H1 (cell line): ENCODE measurements around the gene SAMMSON. TPM values are rescaled to one million over a fixed set of nuclear protein-coding genes. Genes with fewer than 3 reads are reported as not detected.

Source experiments
- CTCF ChIA-PET: fragments of 300-600 bp; sonication (Branson Sonifier 250); formaldehyde crosslinking; loops from one replicate; lab custom pipeline; 2021; ENCODE audit not compliant: partially characterized antibody; lab: Charles Lee
- POLR2A ChIA-PET: fragments of 300-600 bp; sonication (Branson Sonifier 250); formaldehyde crosslinking; loops from one replicate; lab custom pipeline; 2021; ENCODE audit warnings: inconsistent platforms; ENCODE audit not compliant: partially characterized antibody; lab: Charles Lee
- DNase-seq, 2 experiments: peaks; one replicate each; pipeline versions ENCODE4 v3.0.0 to v3.0.0-alpha.2; 2010 to 2022; ENCODE audit warnings: low spot score in 2 of 2, low read depth in 1 of 2, mixed read lengths in 1 of 2
- FAIRE-seq: peaks from 2 replicates; lab custom pipeline; 2011; peaks lifted over from hg19 to GRCh38; lab: Jason Lieb, UNC
- H2AFZ ChIP-seq: 2 replicates; pipeline ENCODE4 v1.8.1; 2012; ENCODE audit warnings: low read length, inconsistent platforms
- H2AK5ac ChIP-seq: 2 replicates; pipeline ENCODE4 v1.6.1; 2013; ENCODE audit warnings: low read depth, low read length
- H2BK120ac ChIP-seq: replicated peaks from 2 replicates; pipeline ENCODE3; 2013; ENCODE audit warnings: low read depth, low read length, inconsistent platforms
- H2BK12ac ChIP-seq: 2 replicates; pipeline ENCODE4 v1.6.1; 2013; ENCODE audit warnings: low read depth, low read length
- H2BK15ac ChIP-seq: 2 replicates; pipeline ENCODE4 v1.6.1; 2013; ENCODE audit warnings: low read length
- H2BK20ac ChIP-seq: 2 replicates; pipeline ENCODE4 v1.6.1; 2013; ENCODE audit warnings: low read length
- H2BK5ac ChIP-seq: 2 replicates; pipeline ENCODE4 v1.6.1; 2013; ENCODE audit warnings: low read depth, low read length
- H3K14ac ChIP-seq: 2 replicates; pipeline ENCODE4 v1.6.1; 2013; ENCODE audit warnings: inconsistent platforms; ENCODE audit not compliant: insufficient read length
- H3K18ac ChIP-seq: 2 replicates; pipeline ENCODE4 v1.6.1; 2013; ENCODE audit warnings: low read length; ENCODE audit errors: extremely low read depth
- H3K23ac ChIP-seq: 2 replicates; pipeline ENCODE4 v1.6.1; 2013; ENCODE audit warnings: inconsistent platforms; ENCODE audit not compliant: insufficient read length
- H3K23me2 ChIP-seq: 2 replicates; pipeline ENCODE4 v1.6.1; 2013; ENCODE audit warnings: low read depth, low read length
- H3K27ac ChIP-seq: 2 replicates; pipeline ENCODE4 v1.6.1; 2011; ENCODE audit warnings: low read depth, low read length, inconsistent platforms
- H3K27me3 ChIP-seq, 4 experiments: replicated peaks in 1 of 4; 1 replicate in 1 of 4; 2 replicates in 3 of 4; pipeline versions ENCODE4 v1.6.1 to v1.8.1; 2011 to 2013; ENCODE audit warnings: low read length in 3 of 4, mild to moderate bottlenecking in 3 of 4, inconsistent platforms in 2 of 4, mixed read lengths in 2 of 4, moderate library complexity in 1 of 4; ENCODE audit not compliant: control insufficient read depth in 3 of 4, insufficient read depth in 3 of 4; ENCODE audit errors: extremely low read depth in 1 of 4
- H3K36me3 ChIP-seq, 4 experiments: 2 replicates each; pipeline versions ENCODE4 v1.6.1 to v1.8.1; 2011 to 2013; ENCODE audit warnings: mild to moderate bottlenecking in 4 of 4, low read length in 3 of 4, moderate library complexity in 2 of 4, control low read depth in 1 of 4, inconsistent platforms in 1 of 4; ENCODE audit not compliant: insufficient read depth in 4 of 4, control insufficient read depth in 2 of 4
- H3K4ac ChIP-seq: replicated peaks from 2 replicates; pipeline ENCODE3; 2013; ENCODE audit warnings: low read length, low read depth, mixed read lengths, inconsistent platforms; ENCODE audit not compliant: insufficient read length
- H3K4me1 ChIP-seq, 4 experiments: replicated peaks in 1 of 4; 1 replicate in 1 of 4; 2 replicates in 3 of 4; pipeline versions ENCODE4 v1.6.1 to v1.8.1; 2011 to 2013; ENCODE audit warnings: low read length in 3 of 4, inconsistent platforms in 2 of 4, mixed read lengths in 1 of 4; ENCODE audit not compliant: insufficient read depth in 4 of 4, control insufficient read depth in 3 of 4
- H3K4me2 ChIP-seq, 2 experiments: 2 replicates each; pipeline versions ENCODE4 v1.6.1 to v1.8.1; 2011 to 2013; ENCODE audit warnings: low read depth in 2 of 2, low read length in 2 of 2, control low read depth in 1 of 2, inconsistent platforms in 1 of 2, mild to moderate bottlenecking in 1 of 2; ENCODE audit not compliant: insufficient read depth in 1 of 2
- H3K4me3 ChIP-seq, 4 experiments: fragments of 200-600, 300-600 bp in 1 of 4; sonication (generic), shearing (Covaris generic), sonication (Bioruptor Twin) in 1 of 4; 2 replicates each; pipeline versions ENCODE4 v1.5.1 to v1.8.1; 2011 to 2016; ENCODE audit warnings: low read length in 4 of 4, low read depth in 3 of 4, control low read depth in 2 of 4, inconsistent platforms in 2 of 4, mild to moderate bottlenecking in 2 of 4, mixed read lengths in 1 of 4, moderate library complexity in 1 of 4; ENCODE audit not compliant: insufficient read depth in 2 of 4; ENCODE audit errors: extremely low read depth in 1 of 4
- H3K56ac ChIP-seq: replicated peaks from 2 replicates; pipeline ENCODE3; 2013; ENCODE audit warnings: low read depth, mild to moderate bottlenecking, mixed read lengths, low read length, inconsistent platforms; ENCODE audit not compliant: insufficient read length
- H3K79me1 ChIP-seq: 2 replicates; pipeline ENCODE4 v1.6.1; 2013; ENCODE audit warnings: low read depth, low read length, control low read depth
- H3K79me2 ChIP-seq, 2 experiments: 2 replicates each; pipeline versions ENCODE4 v1.6.1 to v1.8.1; 2012 to 2013; ENCODE audit warnings: low read length in 2 of 2, mild to moderate bottlenecking in 2 of 2, inconsistent platforms in 1 of 2; ENCODE audit not compliant: insufficient read depth in 2 of 2, control insufficient read depth in 1 of 2
- H3K9ac ChIP-seq, 4 experiments: replicated peaks in 1 of 4; 1 replicate in 1 of 4; 2 replicates in 3 of 4; pipeline versions ENCODE4 v1.6.1 to v1.8.1; 2011 to 2013; ENCODE audit warnings: low read depth in 3 of 4, low read length in 3 of 4, control low read depth in 2 of 4, mild to moderate bottlenecking in 2 of 4, moderate library complexity in 2 of 4, inconsistent platforms in 1 of 4; ENCODE audit errors: extremely low read depth in 1 of 4
- H3K9me3 ChIP-seq, 2 experiments: 2 replicates each; pipeline versions ENCODE4 v1.6.1 to v1.8.1; 2012 to 2013; ENCODE audit warnings: mild to moderate bottlenecking in 2 of 2, moderate library complexity in 2 of 2, control low read depth in 1 of 2, inconsistent platforms in 1 of 2, low read depth in 1 of 2, low read length in 1 of 2, mixed read lengths in 1 of 2; ENCODE audit not compliant: insufficient read depth in 2 of 2
- H4K20me1 ChIP-seq, 2 experiments: replicated peaks in 1 of 2; 2 replicates each; pipeline versions ENCODE3 to v1.8.1; 2011 to 2013; ENCODE audit warnings: inconsistent platforms in 2 of 2, low read length in 2 of 2, mild to moderate bottlenecking in 1 of 2; ENCODE audit not compliant: insufficient read depth in 2 of 2, control insufficient read depth in 1 of 2
- H4K5ac ChIP-seq: 2 replicates; pipeline ENCODE4 v1.6.1; 2013; ENCODE audit warnings: low read length, low read depth, mixed read lengths, inconsistent platforms; ENCODE audit not compliant: insufficient read length
- H4K8ac ChIP-seq: 2 replicates; pipeline ENCODE4 v1.8.0; 2013; ENCODE audit warnings: mild to moderate bottlenecking, moderate library complexity, low read length, inconsistent platforms; ENCODE audit not compliant: insufficient read depth; ENCODE audit errors: extremely low read depth
- H4K91ac ChIP-seq: replicated peaks from 2 replicates; pipeline ENCODE3; 2013; ENCODE audit warnings: low read length, mixed read lengths, inconsistent platforms; ENCODE audit not compliant: insufficient read length
- FOSL1 ChIP-seq: IDR thresholded peaks from 2 replicates; pipeline ENCODE4 v1.6.1; 2011; ENCODE audit warnings: mild to moderate bottlenecking, low read depth, low read length, moderate library complexity; ENCODE audit not compliant: insufficient read depth
- HDAC6 ChIP-seq: IDR thresholded peaks from one replicate; pipeline ENCODE4 v1.7.1; 2012; ENCODE audit warnings: low read depth, mild to moderate bottlenecking, inconsistent platforms, low read length, moderate library complexity
- NANOG ChIP-seq: IDR thresholded peaks from 2 replicates; pipeline ENCODE4 v1.6.1; 2011; ENCODE audit warnings: low read length, low read depth, mild to moderate bottlenecking, inconsistent platforms; ENCODE audit not compliant: insufficient read depth, poor library complexity, severe bottlenecking
- NRF1 ChIP-seq: IDR thresholded peaks from 2 replicates; pipeline ENCODE4 v1.6.1; 2011; ENCODE audit warnings: mild to moderate bottlenecking, low read depth, low read length, improper control_type of control experiment
- POU5F1 ChIP-seq: IDR thresholded peaks from 2 replicates; pipeline ENCODE4 v1.6.1; 2011; ENCODE audit warnings: low read depth, mild to moderate bottlenecking, low read length, moderate library complexity
- RNF2 ChIP-seq: fragments of 200-900, 300-1000 bp; sonication (generic); IDR thresholded peaks from 2 replicates; pipeline ENCODE4 v1.7.1; 2016; ENCODE audit warnings: borderline replicate concordance, low read depth, mild to moderate bottlenecking, antibody characterized with exemption, low read length; ENCODE audit not compliant: poor library complexity, severe bottlenecking; ENCODE audit errors: missing control alignments
- RXRA ChIP-seq: IDR thresholded peaks from 2 replicates; pipeline ENCODE4 v1.6.1; 2011; ENCODE audit warnings: low read depth, mild to moderate bottlenecking, low read length, moderate library complexity; ENCODE audit not compliant: insufficient read depth
- WGBS, 2 experiments: shearing (Covaris generic) in 1 of 2; methylation state at CpG; one replicate each; pipeline versions ENCODE4 v1.1.6 to v1.1.7; 2013 to 2015; ENCODE audit warnings: low lambda C conversion rate in 2 of 2, mixed read lengths in 2 of 2, inconsistent platforms in 1 of 2, low coverage in 1 of 2, missing lambda C conversion rate in 1 of 2; ENCODE audit not compliant: insufficient replicate concordance in 2 of 2, insufficient coverage in 1 of 2, insufficient read length in 1 of 2; ENCODE audit errors: extremely low coverage in 1 of 2, missing lambda C conversion rate in 1 of 2; 5-methylcytosine and 5-hydroxymethylcytosine counted together
- polyA plus RNA-seq, 7 experiments: library from polyadenylated mRNA; depleted of rRNA in 3 of 7; stranded (reverse) in 5 of 7; unstranded in 2 of 7; fragments of >200 nt in 5 of 7; fragments of 200-250 nt in 2 of 7; gene quantifications; 1 replicate in 5 of 7; 2 replicates in 1 of 7; 4 replicates in 1 of 7; pipeline versions ENCODE4 v1.2.1 to v1.2.3, GENCODE V29; 2011 to 2013; ENCODE audit warnings: missing spikeins in 2 of 7, mixed read lengths in 2 of 7
- total RNA-seq: library from RNA; stranded (reverse); fragmentation: NEBNext Ultra II Directional; extraction: Animal tissue kit (Norgen Biotek cat#: 25700); gene quantifications from 2 replicates; pipeline ENCODE4 v1.2.1, GENCODE V29; 2021
- TF ChIP-seq, protein P1 (sequence below): IDR thresholded peaks from 2 replicates; pipeline ENCODE4 v1.6.1; 2011; ENCODE audit warnings: low read length, improper control_type of control experiment
- TF ChIP-seq, protein P2 (sequence below): IDR thresholded peaks from 2 replicates; pipeline ENCODE4 v1.6.1; 2012; ENCODE audit warnings: low read length, inconsistent platforms
- TF ChIP-seq, protein P3 (sequence below): IDR thresholded peaks from 2 replicates; pipeline ENCODE4 v1.6.1; 2012; ENCODE audit warnings: inconsistent platforms

Gene SAMMSON
- total and polyA plus RNA-seq, 2 of the 8 experiments (the other 6 are each of a cell fraction or from before 2014, with no cell fraction given) = not detected

DNA sequence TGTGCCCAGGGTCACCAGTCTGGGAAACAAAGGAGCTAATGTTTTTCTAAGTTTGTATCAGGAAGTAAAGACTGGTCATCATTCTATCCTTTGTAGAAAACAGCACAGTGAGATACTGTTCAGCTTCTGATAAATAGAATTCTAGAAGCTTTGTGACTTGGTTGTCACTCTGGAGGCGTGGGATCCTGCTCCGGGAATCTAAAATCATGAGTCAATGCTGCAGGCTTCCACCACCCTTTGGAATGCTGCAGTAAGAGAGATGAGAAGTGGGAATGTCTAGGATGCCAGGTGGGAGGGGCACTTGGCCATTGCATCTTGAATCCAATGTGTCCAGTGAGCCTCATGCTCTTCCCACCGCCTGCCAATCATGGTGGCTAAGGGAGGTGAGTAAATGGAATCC lies 40.9 kb downstream of the SAMMSON start:
- CTCF ChIA-PET = interaction anchor here (0.6 to 1.0 kb wide), 3 partner anchors 17 to 816 kb away, joined by 3 to 4 read pairs (median 3); no protein-coding TSS in a partner anchor
- WGBS, 2 experiments = 97% methylated on average over 3 of the region's 3 CpGs; no CpG with 5 or more reads in 1 of the 2 experiments
- TF ChIP-seq RXRA = no peak
- TF ChIP-seq HDAC6 = no peak
- no peak for TF ChIP-seq NANOG
- TF ChIP-seq, protein P1, sequence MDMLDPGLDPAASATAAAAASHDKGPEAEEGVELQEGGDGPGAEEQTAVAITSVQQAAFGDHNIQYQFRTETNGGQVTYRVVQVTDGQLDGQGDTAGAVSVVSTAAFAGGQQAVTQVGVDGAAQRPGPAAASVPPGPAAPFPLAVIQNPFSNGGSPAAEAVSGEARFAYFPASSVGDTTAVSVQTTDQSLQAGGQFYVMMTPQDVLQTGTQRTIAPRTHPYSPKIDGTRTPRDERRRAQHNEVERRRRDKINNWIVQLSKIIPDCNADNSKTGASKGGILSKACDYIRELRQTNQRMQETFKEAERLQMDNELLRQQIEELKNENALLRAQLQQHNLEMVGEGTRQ = no peak
- no peak for TF ChIP-seq POU5F1
- TF ChIP-seq FOSL1 = no peak
- TF ChIP-seq, protein P2, sequence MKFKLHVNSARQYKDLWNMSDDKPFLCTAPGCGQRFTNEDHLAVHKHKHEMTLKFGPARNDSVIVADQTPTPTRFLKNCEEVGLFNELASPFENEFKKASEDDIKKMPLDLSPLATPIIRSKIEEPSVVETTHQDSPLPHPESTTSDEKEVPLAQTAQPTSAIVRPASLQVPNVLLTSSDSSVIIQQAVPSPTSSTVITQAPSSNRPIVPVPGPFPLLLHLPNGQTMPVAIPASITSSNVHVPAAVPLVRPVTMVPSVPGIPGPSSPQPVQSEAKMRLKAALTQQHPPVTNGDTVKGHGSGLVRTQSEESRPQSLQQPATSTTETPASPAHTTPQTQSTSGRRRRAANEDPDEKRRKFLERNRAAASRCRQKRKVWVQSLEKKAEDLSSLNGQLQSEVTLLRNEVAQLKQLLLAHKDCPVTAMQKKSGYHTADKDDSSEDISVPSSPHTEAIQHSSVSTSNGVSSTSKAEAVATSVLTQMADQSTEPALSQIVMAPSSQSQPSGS = no peak
- no peak for TF ChIP-seq RNF2
- TF ChIP-seq, protein P3, sequence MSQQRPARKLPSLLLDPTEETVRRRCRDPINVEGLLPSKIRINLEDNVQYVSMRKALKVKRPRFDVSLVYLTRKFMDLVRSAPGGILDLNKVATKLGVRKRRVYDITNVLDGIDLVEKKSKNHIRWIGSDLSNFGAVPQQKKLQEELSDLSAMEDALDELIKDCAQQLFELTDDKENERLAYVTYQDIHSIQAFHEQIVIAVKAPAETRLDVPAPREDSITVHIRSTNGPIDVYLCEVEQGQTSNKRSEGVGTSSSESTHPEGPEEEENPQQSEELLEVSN = no peak
- TF ChIP-seq NRF1 = no peak

More for the DNA sequence above, 40.9 kb downstream of the SAMMSON start:
- no peak overlapping the region for H4K91ac ChIP-seq
- no peak overlapping the region for H3K56ac ChIP-seq
- no peaks in the 10 kb centered on the region for H3K23me2 ChIP-seq
- POLR2A ChIA-PET = no interaction called here
- no peak for FAIRE-seq
- H2BK120ac ChIP-seq = no peak overlapping the region
- H3K9ac ChIP-seq = no peak overlapping the region
- no peak overlapping the region for H3K4me3 ChIP-seq
- H3K4me2 ChIP-seq = no peak overlapping the region
- H3K23ac ChIP-seq = no peak overlapping the region
- no peaks in the 10 kb centered on the region for H4K20me1 ChIP-seq
- no peak overlapping the region for H2BK5ac ChIP-seq
- no peaks in the 10 kb centered on the region for H3K4me1 ChIP-seq
- no peak overlapping the region for H2BK12ac ChIP-seq
- H3K14ac ChIP-seq = no peak overlapping the region
- DNase-seq = no peak
- H3K79me1 ChIP-seq = no peaks in the 10 kb centered on the region
- no peaks in the 10 kb centered on the region for H3K9me3 ChIP-seq
- H2BK15ac ChIP-seq = no peak overlapping the region
- H3K27me3 ChIP-seq = no peaks in the 10 kb centered on the region
- H3K18ac ChIP-seq = no peak overlapping the region
- no peaks in the 10 kb centered on the region for H3K79me2 ChIP-seq
- H4K5ac ChIP-seq = no peak overlapping the region
- H4K8ac ChIP-seq = no peak overlapping the region
- H3K27ac ChIP-seq = no peak overlapping the region
- no peak overlapping the region for H2AK5ac ChIP-seq
- no peak overlapping the region for H2BK20ac ChIP-seq
- H3K36me3 ChIP-seq = no peaks in the 10 kb centered on the region
- no peak overlapping the region for H2AFZ ChIP-seq
- no peak overlapping the region for H3K4ac ChIP-seq
